ENCODE data around the gene ACTR10.
"Not testable (repeated sequence)": the region's sequence is repeated elsewhere in the genome, so short reads cannot be mapped to it uniquely, and the experiment has no call there.

Gene ACTR10

GRCh38 chr14:58216544-58216943 is 16.6 kb downstream of the ACTR10 start:
- no peak for DNase-seq (ENCODE audit: low spot score)

- no peak for DNase-seq (ENCODE audit: low spot score)
Observed at GRCh38 chr14:58227096-58227819, 27.3 kb downstream of the ACTR10 start.

- DNase-seq (ENCODE audit: low spot score), result peak; percentile 21
Observed at GRCh38 chr14:58238252-58239243, 38.6 kb downstream of the ACTR10 start.

- peak; percentile 88 for DNase-seq (ENCODE audit: low spot score)
Observed at GRCh38 chr14:58239244-58240195, 39.6 kb downstream of the ACTR10 start.

GRCh38 chr14:58243790-58244555 is 44.0 kb downstream of the ACTR10 start:
- DNase-seq (ENCODE audit: low spot score), result peak; percentile 69

GRCh38 chr14:58244556-58245387 is 44.8 kb downstream of the ACTR10 start, which contains the start of gene PSMA3:
Gene PSMA3 (plus strand): TSS chr14:58244843. CDS start chr14:58244921, 78 bp downstream.
- DNase-seq (ENCODE audit: low spot score), result peak; percentile 98

- DNase-seq (ENCODE audit: low spot score), result no peak
Observed at GRCh38 chr14:58245562-58245961, 45.6 kb downstream of the ACTR10 start.

- no peak for DNase-seq (ENCODE audit: low spot score)
Observed at GRCh38 chr14:58249611-58250010, 49.7 kb downstream of the ACTR10 start.

GRCh38 chr14:58258156-58258555 is 58.2 kb downstream of the ACTR10 start:
- DNase-seq (ENCODE audit: low spot score), result no peak

GRCh38 chr14:58262005-58262404 is 62.1 kb downstream of the ACTR10 start:
- DNase-seq (ENCODE audit: low spot score), result not testable (repeated sequence)

GRCh38 chr14:58265401-58265800 is 65.5 kb downstream of the ACTR10 start:
- no peak for DNase-seq (ENCODE audit: low spot score)

GRCh38 chr14:58270628-58271027 is 70.7 kb downstream of the ACTR10 start:
- DNase-seq (ENCODE audit: low spot score), result no peak

- DNase-seq (ENCODE audit: low spot score), result peak; percentile 19
Observed at GRCh38 chr14:58272588-58273372, 72.8 kb downstream of the ACTR10 start.

- no peak for DNase-seq (ENCODE audit: low spot score)
Observed at GRCh38 chr14:58274881-58275280, 74.9 kb downstream of the ACTR10 start.

GRCh38 chr14:58275527-58276190 is 75.7 kb downstream of the ACTR10 start:
- DNase-seq (ENCODE audit: low spot score), result no peak

GRCh38 chr14:58276208-58276607 is 76.3 kb downstream of the ACTR10 start:
- DNase-seq (ENCODE audit: low spot score), result no peak

- no peak for DNase-seq (ENCODE audit: low spot score)
Observed at GRCh38 chr14:58278177-58278576, 78.2 kb downstream of the ACTR10 start.

- peak; percentile 84 for DNase-seq (ENCODE audit: low spot score)
Observed at GRCh38 chr14:58280954-58281787, 81.2 kb downstream of the ACTR10 start.
